ENCODE data around the gene MED15. TPM values are rescaled to one million over a fixed set of nuclear protein-coding genes. Genes with fewer than 3 reads are reported as not detected.
"Not testable (repeated sequence)": the region's sequence is repeated elsewhere in the genome, so short reads cannot be mapped to it uniquely, and the experiment has no call there.

The MED15 gene
- total and polyA plus RNA-seq, 2 experiments from 2014 or later, result 45.1 to 45.3 TPM

DNA sequence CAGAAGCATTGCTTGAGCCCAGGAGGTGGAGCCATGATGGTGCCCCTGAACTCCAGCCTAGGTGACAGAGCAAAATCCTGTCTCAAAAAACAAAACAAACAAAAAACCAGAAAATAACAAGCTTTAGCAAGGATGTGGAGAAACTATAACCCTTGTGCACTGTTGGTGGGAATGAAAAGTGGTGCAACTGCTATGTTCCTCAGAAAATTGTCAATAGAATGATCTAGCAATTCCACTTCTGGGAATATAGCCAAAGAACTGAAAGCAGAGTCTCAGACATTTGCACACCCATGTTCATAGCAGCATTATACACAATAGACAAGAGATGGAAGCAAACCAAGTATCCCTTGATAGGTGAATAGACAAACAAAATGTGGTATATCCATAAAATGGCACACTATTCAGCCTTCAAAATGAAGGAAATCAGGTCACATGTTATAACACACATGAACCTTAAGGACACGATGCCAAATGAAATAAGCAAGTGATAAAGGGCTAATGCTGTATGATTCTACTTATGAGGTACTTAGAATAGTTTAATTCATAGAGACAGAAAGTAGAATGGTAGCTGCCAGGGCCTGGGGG, 27.7 kb upstream of the MED15 start:
- Histone ChIP-seq H3K27ac (no peak overlapping the region), H3K27me3 (no peaks in the 10 kb centered on the region), H3K4me1 (ENCODE audit: low read depth) (no peaks in the 10 kb centered on the region), H3K9me3 (ENCODE audit: low read depth) (no peaks in the 10 kb centered on the region), H3K36me3 (no peaks in the 10 kb centered on the region), H3K4me3 (no peak overlapping the region)
- no peak for TF ChIP-seq CTCF (IDR thresholded peaks at IDR 0.05; ENCODE audit: low read depth, low read length)
- DNase-seq (ENCODE audit: low read depth in 1 of 2, low spot score in 1 of 2), result peak in 1 of 2 donors; percentile 29

DNA sequence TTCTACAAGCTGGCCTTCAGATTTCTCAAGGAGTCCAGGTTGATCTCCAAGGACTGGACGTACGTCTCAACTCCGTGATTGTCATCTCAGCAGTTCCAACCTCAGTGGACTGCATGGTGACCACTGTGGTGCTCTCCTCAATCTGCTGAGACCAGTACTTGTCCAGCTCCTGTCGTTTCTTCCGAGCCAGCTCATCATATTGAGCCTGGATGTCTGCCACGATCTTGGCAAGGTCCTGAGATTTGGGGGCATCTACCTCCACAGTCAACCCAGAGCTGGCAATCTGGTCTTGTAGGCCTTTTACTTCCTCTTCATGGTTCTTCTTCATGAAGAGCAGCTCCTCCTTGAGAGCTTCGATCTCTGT, 24.3 kb upstream of the MED15 start:
- not testable (repeated sequence) for H3K27ac ChIP-seq; H3K27me3 ChIP-seq; H3K4me1 ChIP-seq (ENCODE audit: low read depth); DNase-seq (ENCODE audit: low read depth in 1 of 2, low spot score in 1 of 2); H3K4me3 ChIP-seq; H3K36me3 ChIP-seq; H3K9me3 ChIP-seq (ENCODE audit: low read depth)

DNA sequence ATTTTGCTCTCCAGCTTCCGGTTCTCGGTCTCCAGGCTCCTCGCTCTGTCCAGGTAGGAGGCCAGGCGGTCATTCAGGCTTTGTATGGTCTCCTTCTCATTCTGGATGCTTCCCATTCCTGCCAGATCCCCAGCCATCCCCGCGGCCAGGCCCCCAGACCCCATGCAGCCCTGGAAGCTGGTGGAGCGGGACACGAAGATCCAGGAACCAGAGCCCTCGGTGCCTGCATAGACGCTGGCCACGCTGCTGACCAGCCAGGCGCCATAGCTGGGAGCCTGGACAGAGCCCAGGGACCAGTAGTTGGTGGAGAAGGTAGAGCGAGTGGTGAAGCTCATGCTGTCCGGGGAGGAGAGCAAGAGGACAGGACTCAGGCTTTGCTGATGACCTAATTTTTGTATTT, 23.6 kb upstream of the MED15 start:
- Histone ChIP-seq H3K36me3 (no peaks in the 10 kb centered on the region), H3K4me1 (ENCODE audit: low read depth) (no peaks in the 10 kb centered on the region), H3K27ac (no peak overlapping the region), H3K9me3 (ENCODE audit: low read depth) (no peaks in the 10 kb centered on the region), H3K27me3 (no peaks in the 10 kb centered on the region), H3K4me3 (no peak overlapping the region)
- no peak for DNase-seq (ENCODE audit: low read depth in 1 of 2, low spot score in 1 of 2)
- no peak for TF ChIP-seq CTCF (IDR thresholded peaks at IDR 0.05; ENCODE audit: low read depth, low read length)

DNA sequence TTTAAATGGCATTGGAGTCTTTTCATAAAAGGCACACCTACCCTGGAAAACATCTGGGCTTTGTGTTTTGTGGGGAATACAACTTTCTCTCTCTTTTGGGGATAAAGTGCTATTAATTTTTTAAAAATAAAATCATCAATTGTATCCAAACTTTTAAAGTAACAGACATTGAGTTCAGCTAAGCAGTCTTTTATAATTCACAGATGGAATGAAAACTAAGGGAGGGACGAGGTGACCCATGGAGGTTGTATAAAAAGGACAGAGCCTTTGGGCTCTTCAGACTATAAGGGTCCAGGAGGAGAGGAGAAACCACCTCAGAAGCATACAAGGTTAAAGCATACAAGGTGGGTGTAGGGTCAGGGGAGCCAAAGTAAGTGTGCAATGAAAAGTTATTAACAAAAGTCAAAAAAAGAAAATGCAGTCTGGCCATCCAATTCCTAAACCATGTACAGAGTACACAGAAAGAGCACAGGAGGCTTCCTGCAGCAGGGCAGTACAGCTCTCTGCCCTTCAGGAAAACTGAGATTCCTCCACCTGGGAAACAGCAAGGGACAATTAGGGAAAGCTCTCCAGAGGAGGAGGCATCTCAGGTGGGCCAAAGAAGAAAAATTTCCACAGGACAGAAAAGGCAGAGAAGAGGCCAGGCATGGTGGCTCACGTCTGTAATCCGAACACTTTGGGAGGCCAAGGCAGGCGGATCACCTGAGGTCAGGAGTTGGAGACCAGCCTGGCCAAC, 22.3 kb upstream of the MED15 start:
- no peaks in the 10 kb centered on the region for H3K4me1 ChIP-seq (ENCODE audit: low read depth)
- TF ChIP-seq CTCF (IDR thresholded peaks at IDR 0.05; ENCODE audit: low read depth, low read length), result no peak
- no peak for DNase-seq (ENCODE audit: low read depth in 1 of 2, low spot score in 1 of 2)
- H3K27ac ChIP-seq, result no peak overlapping the region
- no peak overlapping the region for H3K4me3 ChIP-seq
- no peaks in the 10 kb centered on the region for H3K36me3 ChIP-seq
- no peaks in the 10 kb centered on the region for H3K27me3 ChIP-seq
- H3K9me3 ChIP-seq (ENCODE audit: low read depth), result no peaks in the 10 kb centered on the region

GRCh38 chr22:20486229-20486628, 21.2 kb upstream of the MED15 start:
- Histone ChIP-seq H3K36me3 (no peaks in the 10 kb centered on the region), H3K4me3 (no peak overlapping the region), H3K27me3 (no peaks in the 10 kb centered on the region), H3K4me1 (ENCODE audit: low read depth) (no peaks in the 10 kb centered on the region), H3K9me3 (ENCODE audit: low read depth) (no peaks in the 10 kb centered on the region), H3K27ac (no peak overlapping the region)
- no peak for DNase-seq (ENCODE audit: low read depth in 1 of 2, low spot score in 1 of 2)
- no peak for TF ChIP-seq CTCF (IDR thresholded peaks at IDR 0.05; ENCODE audit: low read depth, low read length)

GRCh38 chr22:20487715-20488114, 19.7 kb upstream of the MED15 start:
- H3K27me3 ChIP-seq, result no peaks in the 10 kb centered on the region
- no peak for TF ChIP-seq CTCF (IDR thresholded peaks at IDR 0.05; ENCODE audit: low read depth, low read length)
- no peak overlapping the region for H3K27ac ChIP-seq
- H3K4me1 ChIP-seq (ENCODE audit: low read depth), result no peaks in the 10 kb centered on the region
- no peaks in the 10 kb centered on the region for H3K9me3 ChIP-seq (ENCODE audit: low read depth)
- H3K4me3 ChIP-seq, result no peak overlapping the region
- DNase-seq (ENCODE audit: low read depth in 1 of 2, low spot score in 1 of 2), result no peak
- no peaks in the 10 kb centered on the region for H3K36me3 ChIP-seq

All from cardiac muscle cell (in vitro differentiated cells and primary cell).